ENCODE results near the gene ANKRD18A.

The ANKRD18A gene

GRCh38 chr9:38620483-38621433 is at the start of gene ANKRD18A:
ANKRD18A (minus strand) TSS chr9:38620596; CDS start chr9:38620285, 311 bp downstream.
- no peaks in the 10 kb centered on the region; the same call in none of the 2 replicates for H3K36me3 ChIP-seq (replicated peaks)
- DNase-seq (ENCODE audit: low spot score in 2 of 2): peak; percentile 89 to 96
- peak within 1 kb of the TSS; percentile 65 for H3K4me3 ChIP-seq
- in situ Hi-C loops (cut with MboI; ENCODE audit: low sequenced_read_pairs): no loop called here
- no peaks in the 10 kb centered on the region for H3K27me3 ChIP-seq (ENCODE audit: low read depth)
- peaks cover 10% of the 10 kb centered on the region; the same call in 1 of the 2 replicates for H3K4me1 ChIP-seq
- H3K9me3 ChIP-seq: peaks cover 10% of the 10 kb centered on the region

GRCh38 chr9:38668791-38669466 is 48.5 kb upstream of the ANKRD18A start:
- peaks cover 9% of the 10 kb centered on the region for H3K4me1 ChIP-seq
- in situ Hi-C loops (cut with MboI; ENCODE audit: low sequenced_read_pairs): no loop called here
- H3K9me3 ChIP-seq: no peaks in the 10 kb centered on the region
- no peaks in the 10 kb centered on the region for H3K27me3 ChIP-seq (ENCODE audit: low read depth)
- no peak for DNase-seq (ENCODE audit: low spot score in 2 of 2)
- H3K4me3 ChIP-seq: no peak overlapping the region
- H3K36me3 ChIP-seq (replicated peaks): no peaks in the 10 kb centered on the region

GRCh38 chr9:38662763-38663593 is 42.6 kb upstream of the ANKRD18A start:
- no peak for DNase-seq (ENCODE audit: low spot score in 2 of 2)
- in situ Hi-C loops (cut with MboI; ENCODE audit: low sequenced_read_pairs): no loop called here
- Histone ChIP-seq H3K4me1 (no peaks in the 10 kb centered on the region), H3K36me3 (replicated peaks) (no peaks in the 10 kb centered on the region), H3K4me3 (no peak overlapping the region), H3K27me3 (ENCODE audit: low read depth) (no peaks in the 10 kb centered on the region), H3K9me3 (no peaks in the 10 kb centered on the region)

- Histone ChIP-seq H3K36me3 (replicated peaks) (no peaks in the 10 kb centered on the region), H3K4me3 (no peak overlapping the region), H3K9me3 (no peaks in the 10 kb centered on the region), H3K27me3 (ENCODE audit: low read depth) (no peaks in the 10 kb centered on the region; the same call in 1 of the 2 replicates), H3K4me1 (no peaks in the 10 kb centered on the region)
- DNase-seq (ENCODE audit: low spot score in 2 of 2): no peak
- in situ Hi-C loops (cut with MboI; ENCODE audit: low sequenced_read_pairs): no loop called here
These were observed 39.1 kb upstream of the ANKRD18A start for GRCh38 chr9:38659538-38659937.

GRCh38 chr9:38656896-38657295 is 36.5 kb upstream of the ANKRD18A start:
- Histone ChIP-seq H3K9me3 (no peaks in the 10 kb centered on the region), H3K36me3 (replicated peaks) (no peaks in the 10 kb centered on the region), H3K4me1 (no peaks in the 10 kb centered on the region), H3K27me3 (ENCODE audit: low read depth) (no peaks in the 10 kb centered on the region; the same call in 1 of the 2 replicates), H3K4me3 (no peak overlapping the region)
- in situ Hi-C loops (cut with MboI; ENCODE audit: low sequenced_read_pairs): no loop called here
- no peak for DNase-seq (ENCODE audit: low spot score in 2 of 2)

- H3K27me3 ChIP-seq (ENCODE audit: low read depth): no peaks in the 10 kb centered on the region; the same call in 1 of the 2 replicates
- no peak overlapping the region for H3K4me3 ChIP-seq
- DNase-seq (ENCODE audit: low spot score in 2 of 2): no peak
- no peaks in the 10 kb centered on the region for H3K36me3 ChIP-seq (replicated peaks)
- no peaks in the 10 kb centered on the region for H3K4me1 ChIP-seq
- in situ Hi-C loops (cut with MboI; ENCODE audit: low sequenced_read_pairs): loop anchor here (5.0 kb wide), 1 partner anchor 45 kb away; no protein-coding TSS in a partner anchor
- H3K9me3 ChIP-seq: no peaks in the 10 kb centered on the region; the same call in 1 of the 2 replicates
These were observed 32.1 kb upstream of the ANKRD18A start for GRCh38 chr9:38652486-38652885.

- Histone ChIP-seq H3K36me3 (replicated peaks) (no peaks in the 10 kb centered on the region), H3K4me1 (no peaks in the 10 kb centered on the region), H3K9me3 (no peaks in the 10 kb centered on the region; the same call in 1 of the 2 replicates), H3K4me3 (no peak overlapping the region), H3K27me3 (ENCODE audit: low read depth) (no peaks in the 10 kb centered on the region; the same call in 1 of the 2 replicates)
- in situ Hi-C loops (cut with MboI; ENCODE audit: low sequenced_read_pairs): loop anchor here (5.0 kb wide), 1 partner anchor 45 kb away; no protein-coding TSS in a partner anchor
- no peak for DNase-seq (ENCODE audit: low spot score in 2 of 2)
These were observed 31.6 kb upstream of the ANKRD18A start for GRCh38 chr9:38652044-38652443.

GRCh38 chr9:38651400-38652042 is 31.1 kb upstream of the ANKRD18A start:
- no peak for DNase-seq (ENCODE audit: low spot score in 2 of 2)
- no peaks in the 10 kb centered on the region for H3K27me3 ChIP-seq (ENCODE audit: low read depth)
- H3K36me3 ChIP-seq (replicated peaks): no peaks in the 10 kb centered on the region
- H3K9me3 ChIP-seq: no peaks in the 10 kb centered on the region; the same call in 1 of the 2 replicates
- H3K4me3 ChIP-seq: no peak overlapping the region
- H3K4me1 ChIP-seq: no peaks in the 10 kb centered on the region
- in situ Hi-C loops (cut with MboI; ENCODE audit: low sequenced_read_pairs): loop anchor here (5.0 kb wide), 1 partner anchor 46 kb away; no protein-coding TSS in a partner anchor

GRCh38 chr9:38650564-38650963 is 30.2 kb upstream of the ANKRD18A start:
- Histone ChIP-seq H3K36me3 (replicated peaks) (no peaks in the 10 kb centered on the region), H3K4me3 (no peak overlapping the region), H3K4me1 (no peaks in the 10 kb centered on the region), H3K9me3 (no peaks in the 10 kb centered on the region; the same call in 1 of the 2 replicates), H3K27me3 (ENCODE audit: low read depth) (no peaks in the 10 kb centered on the region)
- DNase-seq (ENCODE audit: low spot score in 2 of 2): no peak
- in situ Hi-C loops (cut with MboI; ENCODE audit: low sequenced_read_pairs): loop anchor here (5.0 kb wide), 1 partner anchor 47 kb away; no protein-coding TSS in a partner anchor

GRCh38 chr9:38649731-38650363 is 29.5 kb upstream of the ANKRD18A start:
- Histone ChIP-seq H3K27me3 (ENCODE audit: low read depth) (no peaks in the 10 kb centered on the region), H3K9me3 (no peaks in the 10 kb centered on the region; the same call in 1 of the 2 replicates), H3K4me3 (no peak overlapping the region), H3K4me1 (no peaks in the 10 kb centered on the region), H3K36me3 (replicated peaks) (no peaks in the 10 kb centered on the region)
- in situ Hi-C loops (cut with MboI; ENCODE audit: low sequenced_read_pairs): loop anchor here (5.0 kb wide), 1 partner anchor 47 kb away; no protein-coding TSS in a partner anchor
- DNase-seq (ENCODE audit: low spot score in 2 of 2): no peak

- H3K27me3 ChIP-seq (ENCODE audit: low read depth): no peaks in the 10 kb centered on the region
- H3K9me3 ChIP-seq: no peaks in the 10 kb centered on the region; the same call in 1 of the 2 replicates
- H3K4me3 ChIP-seq: no peak overlapping the region
- no peaks in the 10 kb centered on the region for H3K36me3 ChIP-seq (replicated peaks)
- DNase-seq (ENCODE audit: low spot score in 2 of 2): no peak
- H3K4me1 ChIP-seq: no peaks in the 10 kb centered on the region
- in situ Hi-C loops (cut with MboI; ENCODE audit: low sequenced_read_pairs): no loop called here
These were observed 24.2 kb upstream of the ANKRD18A start for GRCh38 chr9:38644601-38645000.

GRCh38 chr9:38643815-38644173 is 23.4 kb upstream of the ANKRD18A start:
- in situ Hi-C loops (cut with MboI; ENCODE audit: low sequenced_read_pairs): no loop called here
- Histone ChIP-seq H3K9me3 (no peaks in the 10 kb centered on the region), H3K27me3 (ENCODE audit: low read depth) (no peaks in the 10 kb centered on the region), H3K4me3 (no peak overlapping the region), H3K36me3 (replicated peaks) (no peaks in the 10 kb centered on the region), H3K4me1 (no peaks in the 10 kb centered on the region)
- DNase-seq (ENCODE audit: low spot score in 2 of 2): no peak
